Uterus (tissue), 2 donors: ENCODE data around the gene GMPR.

ENCODE experiments used
- CTCF ChIP-seq, 4 experiments: fragments of 200-600 bp in 2 of 4; fragments of 450-650 bp in 2 of 4; sonication (generic) in 2 of 4; IDR thresholded peaks; one replicate each; pipeline ENCODE4 v1.5.1; 2016 to 2019; ENCODE audit warnings: antibody characterized with exemption in 4 of 4, mild to moderate bottlenecking in 2 of 4, moderate library complexity in 1 of 4
- POLR2A ChIP-seq, 2 donors: fragments of 450-650 bp; IDR thresholded peaks; one replicate each; pipeline ENCODE4 v1.6.1; 2016; ENCODE audit warnings: antibody characterized with exemption in 2 of 2, mild to moderate bottlenecking in 1 of 2, moderate library complexity in 1 of 2

GRCh38 chr6:16228709-16229665 lies 9.4 kb upstream of the GMPR start:
- no peak for TF ChIP-seq CTCF (IDR thresholded peaks at IDR 0.05)
- no peak for TF ChIP-seq POLR2A (IDR thresholded peaks at IDR 0.05)
